Frontal cortex (tissue), 4 donors: ENCODE measurements around the gene SELENON. TPM values are rescaled to one million over a fixed set of nuclear protein-coding genes. Genes with fewer than 3 reads are reported as not detected.

ENCODE experiments used
- DNase-seq, 2 donors: peaks; one replicate each; pipeline ENCODE4 v3.0.0; 2012; ENCODE audit warnings: low spot score in 2 of 2
- FAIRE-seq: peaks from 2 replicates; lab custom pipeline; 2012; peaks lifted over from hg19 to GRCh38; lab: Jason Lieb, UNC
- total RNA-seq: library from RNA; depleted of rRNA; stranded (reverse); fragments of >200 nt; gene quantifications from one replicate; pipeline ENCODE4 v1.2.3, GENCODE V29; 2014
- donor health status: control.
- donor health status: control.
- donor health status: control.

The SELENON gene
- total RNA-seq, 1 donor from 2014 or later: 6.1 TPM

GRCh38 chr1:25807480-25808390 lies 7.7 kb downstream of the SELENON start:
- FAIRE-seq (no peak), DNase-seq (no peak)

GRCh38 chr1:25808481-25809244 lies 8.7 kb downstream of the SELENON start:
- FAIRE-seq: no peak
- DNase-seq: no peak

GRCh38 chr1:25809283-25809926 lies 9.4 kb downstream of the SELENON start:
- no peak for DNase-seq
- no peak for FAIRE-seq

GRCh38 chr1:25809929-25810328 lies 9.9 kb downstream of the SELENON start:
- DNase-seq: no peak
- FAIRE-seq: no peak

GRCh38 chr1:25810341-25811299 lies 10.6 kb downstream of the SELENON start:
- peak; percentile 75 to 84 for DNase-seq
- FAIRE-seq: no peak

GRCh38 chr1:25811384-25812082 lies 11.5 kb downstream of the SELENON start:
- DNase-seq (no peak), FAIRE-seq (no peak)

- DNase-seq (no peak), FAIRE-seq (no peak)
Measured at GRCh38 chr1:25813071-25813733, 13.2 kb downstream of the SELENON start.

- DNase-seq (no peak), FAIRE-seq (no peak)
Measured at GRCh38 chr1:25813734-25814471, 13.9 kb downstream of the SELENON start.

GRCh38 chr1:25814549-25815087 lies 14.6 kb downstream of the SELENON start:
- no peak for DNase-seq
- FAIRE-seq: no peak

GRCh38 chr1:25815208-25816111 lies 15.5 kb downstream of the SELENON start:
- no peak for FAIRE-seq
- DNase-seq: no peak

GRCh38 chr1:25816112-25816718 lies 16.2 kb downstream of the SELENON start:
- DNase-seq: no peak
- no peak for FAIRE-seq

GRCh38 chr1:25817840-25818501 lies 18.0 kb downstream of the SELENON start:
- DNase-seq (no peak), FAIRE-seq (no peak)

- no peak for DNase-seq
- no peak for FAIRE-seq
Measured at GRCh38 chr1:25818569-25818968, 18.6 kb downstream of the SELENON start.

- FAIRE-seq: no peak
- peak; percentile 95 to 97 for DNase-seq
Measured at GRCh38 chr1:25819491-25820246, 19.7 kb downstream of the SELENON start, which contains the start of gene MTFR1L. Gene MTFR1L, plus strand, starts transcription at chr1:25819954. Its CDS starts 3,151 bp downstream, at chr1:25823105.
